Right lobe of liver (tissue), 4 donors: Measurements from ENCODE around the gene ZFPM1.

Experiments used
- POLR2A ChIP-seq: fragments of 450-650 bp; IDR thresholded peaks from one replicate; pipeline ENCODE4 v1.6.1; 2017; ENCODE audit warnings: antibody characterized with exemption, mild to moderate bottlenecking
- TF ChIP-seq, protein P1 (sequence below), 4 donors: fragments of 200-600 bp in 3 of 4; fragments of 450-650 bp in 1 of 4; IDR thresholded peaks; one replicate each; pipeline versions ENCODE4 v1.5.1 to v1.8.0; 2016 to 2022; ENCODE audit warnings: antibody characterized with exemption in 4 of 4, mild to moderate bottlenecking in 2 of 4
- donor health status: DM: no; HTN: no; CAD: no.
- donor health status: DM: no; HTN: no; CAD: no.
- donor health status: DM: no; HTN: yes; CAD: no.

DNA sequence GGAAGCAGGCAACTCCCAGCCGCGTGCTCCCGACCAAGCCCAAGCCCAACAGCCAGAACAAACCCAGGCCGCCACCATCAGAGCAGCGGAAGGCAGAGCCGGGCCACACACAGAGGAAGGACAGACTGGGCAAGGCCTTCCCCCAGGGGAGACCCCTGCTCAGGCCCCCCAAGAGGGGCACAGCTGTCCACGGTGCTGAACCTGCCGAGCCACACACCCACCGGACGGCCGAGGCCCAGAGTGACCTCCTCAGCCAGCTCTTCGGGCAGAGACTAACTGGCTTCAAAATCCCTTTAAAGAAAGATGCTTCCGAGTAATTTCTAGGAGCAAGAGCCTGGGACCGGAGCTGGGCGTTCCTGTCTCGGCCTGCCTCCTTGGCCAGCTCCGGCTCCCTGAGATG is 14.1 kb upstream of the ZFPM1 start:
- TF ChIP-seq, protein P1, sequence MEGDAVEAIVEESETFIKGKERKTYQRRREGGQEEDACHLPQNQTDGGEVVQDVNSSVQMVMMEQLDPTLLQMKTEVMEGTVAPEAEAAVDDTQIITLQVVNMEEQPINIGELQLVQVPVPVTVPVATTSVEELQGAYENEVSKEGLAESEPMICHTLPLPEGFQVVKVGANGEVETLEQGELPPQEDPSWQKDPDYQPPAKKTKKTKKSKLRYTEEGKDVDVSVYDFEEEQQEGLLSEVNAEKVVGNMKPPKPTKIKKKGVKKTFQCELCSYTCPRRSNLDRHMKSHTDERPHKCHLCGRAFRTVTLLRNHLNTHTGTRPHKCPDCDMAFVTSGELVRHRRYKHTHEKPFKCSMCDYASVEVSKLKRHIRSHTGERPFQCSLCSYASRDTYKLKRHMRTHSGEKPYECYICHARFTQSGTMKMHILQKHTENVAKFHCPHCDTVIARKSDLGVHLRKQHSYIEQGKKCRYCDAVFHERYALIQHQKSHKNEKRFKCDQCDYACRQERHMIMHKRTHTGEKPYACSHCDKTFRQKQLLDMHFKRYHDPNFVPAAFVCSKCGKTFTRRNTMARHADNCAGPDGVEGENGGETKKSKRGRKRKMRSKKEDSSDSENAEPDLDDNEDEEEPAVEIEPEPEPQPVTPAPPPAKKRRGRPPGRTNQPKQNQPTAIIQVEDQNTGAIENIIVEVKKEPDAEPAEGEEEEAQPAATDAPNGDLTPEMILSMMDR (IDR thresholded peaks at IDR 0.05), result no peak
- TF ChIP-seq POLR2A, result no peak
